WERI-Rb-1 (cell line): ENCODE results near the gene PIH1D1.
A peak's percentile ranks its signal among the peaks of the same experiment; 100 is the strongest.

ENCODE experiments used
- DNase-seq: peaks from one replicate; pipeline ENCODE4 v3.0.0-alpha.2; 2020
- H3K27ac ChIP-seq: fragments of 250-450 bp; sonication (Bioruptor Pico); 2 replicates; pipeline ENCODE4 v1.5.1; 2020; ENCODE audit warnings: mild to moderate bottlenecking, moderate library complexity
- H3K27me3 ChIP-seq: fragments of 250-450 bp; sonication (Bioruptor Pico); 2 replicates; pipeline ENCODE4 v1.5.1; 2021; ENCODE audit warnings: mild to moderate bottlenecking, low read depth, moderate library complexity; ENCODE audit not compliant: insufficient read depth, severe bottlenecking
- H3K36me3 ChIP-seq: fragments of 250-450 bp; sonication (Bioruptor Pico); 2 replicates; pipeline ENCODE4 v1.5.1; 2020; ENCODE audit warnings: mild to moderate bottlenecking, moderate library complexity
- H3K4me3 ChIP-seq: 2 replicates; pipeline ENCODE4 v1.5.1; 2011; ENCODE audit warnings: low read depth, mild to moderate bottlenecking, control low read depth, low read length
- H3K9me3 ChIP-seq: fragments of 250-450 bp; sonication (Bioruptor Pico); 2 replicates; pipeline ENCODE4 v1.5.1; 2021; ENCODE audit warnings: mild to moderate bottlenecking, moderate library complexity; ENCODE audit not compliant: severe bottlenecking
- TF ChIP-seq, protein P1 (sequence below): IDR thresholded peaks from 2 replicates; pipeline ENCODE4 v1.5.1; 2011; ENCODE audit warnings: low read depth, mild to moderate bottlenecking, control low read depth, inconsistent platforms, low read length

Gene PIH1D1

DNA sequence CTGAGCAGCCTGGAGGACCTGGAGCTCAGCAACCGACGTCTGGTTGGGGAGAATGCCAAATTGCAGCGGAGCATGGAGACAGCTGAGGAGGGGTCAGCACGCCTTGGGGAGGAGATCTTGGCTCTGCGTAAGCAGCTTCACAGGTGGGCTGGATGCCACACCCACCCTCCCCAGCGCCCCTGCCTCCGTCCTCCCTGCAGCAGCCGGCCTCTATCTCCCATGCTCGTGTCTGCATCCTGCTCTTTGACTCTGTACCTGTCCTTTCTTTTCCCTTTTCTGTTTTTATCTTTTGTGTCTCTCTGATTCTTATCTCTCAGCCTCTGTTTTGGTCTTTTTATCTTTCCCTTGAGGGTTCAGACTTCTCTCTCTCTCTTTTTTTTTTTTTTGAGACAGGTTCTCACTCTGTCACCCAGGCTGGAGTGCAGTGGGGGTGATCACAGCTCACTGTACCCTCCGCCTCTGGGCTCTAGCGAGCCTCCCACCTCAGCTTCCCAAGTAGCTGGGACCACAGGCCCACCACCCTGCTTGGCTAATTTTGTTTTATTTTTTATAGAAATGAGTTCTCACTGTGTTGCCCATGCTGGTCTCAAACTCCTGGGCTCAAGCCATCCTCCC is 53.5 kb downstream of the PIH1D1 start:
- no peak overlapping the region for H3K4me3 ChIP-seq
- H3K36me3 ChIP-seq, result no peaks in the 10 kb centered on the region
- DNase-seq, result no peak
- TF ChIP-seq, protein P1, sequence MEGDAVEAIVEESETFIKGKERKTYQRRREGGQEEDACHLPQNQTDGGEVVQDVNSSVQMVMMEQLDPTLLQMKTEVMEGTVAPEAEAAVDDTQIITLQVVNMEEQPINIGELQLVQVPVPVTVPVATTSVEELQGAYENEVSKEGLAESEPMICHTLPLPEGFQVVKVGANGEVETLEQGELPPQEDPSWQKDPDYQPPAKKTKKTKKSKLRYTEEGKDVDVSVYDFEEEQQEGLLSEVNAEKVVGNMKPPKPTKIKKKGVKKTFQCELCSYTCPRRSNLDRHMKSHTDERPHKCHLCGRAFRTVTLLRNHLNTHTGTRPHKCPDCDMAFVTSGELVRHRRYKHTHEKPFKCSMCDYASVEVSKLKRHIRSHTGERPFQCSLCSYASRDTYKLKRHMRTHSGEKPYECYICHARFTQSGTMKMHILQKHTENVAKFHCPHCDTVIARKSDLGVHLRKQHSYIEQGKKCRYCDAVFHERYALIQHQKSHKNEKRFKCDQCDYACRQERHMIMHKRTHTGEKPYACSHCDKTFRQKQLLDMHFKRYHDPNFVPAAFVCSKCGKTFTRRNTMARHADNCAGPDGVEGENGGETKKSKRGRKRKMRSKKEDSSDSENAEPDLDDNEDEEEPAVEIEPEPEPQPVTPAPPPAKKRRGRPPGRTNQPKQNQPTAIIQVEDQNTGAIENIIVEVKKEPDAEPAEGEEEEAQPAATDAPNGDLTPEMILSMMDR, result no peak
- H3K27ac ChIP-seq, result peak overlapping the region; percentile 78
- no peaks in the 10 kb centered on the region for H3K27me3 ChIP-seq
- no peaks in the 10 kb centered on the region for H3K9me3 ChIP-seq

DNA sequence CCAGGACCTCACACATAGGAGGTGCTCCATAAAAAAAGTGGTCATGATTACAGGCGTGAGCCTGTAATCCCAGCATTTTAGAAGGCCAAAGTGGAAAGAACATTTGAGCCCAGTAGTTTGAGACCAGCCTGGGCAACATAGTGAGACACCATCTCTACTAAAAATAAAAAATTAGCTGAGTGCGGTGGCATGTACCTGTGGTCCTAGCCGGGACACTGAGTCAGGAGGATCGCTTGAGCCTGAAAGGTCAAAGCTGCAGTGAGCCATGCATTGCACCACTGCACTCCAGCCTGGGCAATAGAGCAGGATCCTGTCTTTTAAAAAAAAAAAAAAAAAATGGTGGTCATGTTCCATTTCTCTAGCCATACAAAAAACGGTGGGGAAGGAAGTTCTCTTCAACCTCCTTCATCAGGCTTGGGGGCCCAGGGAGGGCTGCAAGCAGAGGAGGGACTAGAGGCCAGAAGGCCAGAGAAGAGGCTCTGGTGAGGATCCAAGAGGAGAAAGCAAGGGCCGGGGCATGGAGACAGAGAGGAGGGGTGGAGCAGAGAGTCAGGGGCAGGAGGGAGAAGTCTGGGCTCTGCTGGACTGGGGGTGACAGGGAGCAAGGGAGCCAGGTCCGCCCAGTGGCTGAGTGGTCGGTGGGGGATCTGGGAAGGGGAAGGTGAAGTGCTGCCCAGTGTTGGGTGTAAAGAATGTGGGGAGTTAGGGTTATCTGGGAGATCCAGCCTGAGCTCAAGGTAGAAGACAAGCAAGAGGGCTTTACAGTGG is 54.7 kb downstream of the PIH1D1 start:
- Histone ChIP-seq H3K27me3 (no peaks in the 10 kb centered on the region), H3K4me3 (no peak overlapping the region), H3K9me3 (no peaks in the 10 kb centered on the region), H3K27ac (peak overlapping the region; percentile 78), H3K36me3 (no peaks in the 10 kb centered on the region)
- TF ChIP-seq, protein P1, result no peak
- DNase-seq, result no peak
